SKM-1 treated with dmso at 0.1 percent for 144 hours (cell line): ENCODE measurements around the gene LOXL1.

ENCODE experiments used
- DNase-seq: peaks from one replicate; lab custom pipeline; 2025; ENCODE audit not compliant: unreplicated experiment; lab: John Stamatoyannopoulos, UW

Gene LOXL1

DNA sequence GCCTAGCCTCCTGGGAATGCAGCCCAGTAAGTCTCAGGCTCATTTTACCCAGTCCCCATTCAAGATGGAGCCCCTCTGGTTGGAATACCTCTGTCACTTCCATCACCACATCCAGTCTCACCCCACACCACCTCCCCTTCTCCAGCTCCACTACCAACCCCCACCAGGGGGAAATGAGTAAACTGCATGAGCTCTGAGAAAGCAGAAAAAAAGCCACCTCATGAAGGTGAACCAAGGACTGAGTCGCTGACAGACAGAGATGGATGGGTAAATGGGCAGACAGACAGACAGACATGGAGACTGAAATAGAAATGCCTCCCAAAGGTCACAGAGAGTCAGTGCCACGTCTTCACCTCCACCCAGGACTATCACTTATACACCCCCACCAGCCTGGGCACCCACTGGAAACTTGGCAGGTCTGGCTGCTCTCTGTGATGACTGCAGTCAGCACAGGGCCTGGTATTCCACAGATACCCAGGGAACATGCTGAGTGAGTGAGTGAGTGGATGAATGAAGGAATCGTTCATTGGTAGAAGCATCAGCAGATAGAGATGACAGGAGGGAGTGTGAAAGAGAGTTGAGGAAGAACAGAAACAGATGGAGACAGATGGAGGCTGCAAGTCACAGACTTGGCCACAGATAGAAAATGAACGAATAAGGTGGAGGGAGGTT, 4.9 kb upstream of the LOXL1 start:
- DNase-seq: no peak

DNA sequence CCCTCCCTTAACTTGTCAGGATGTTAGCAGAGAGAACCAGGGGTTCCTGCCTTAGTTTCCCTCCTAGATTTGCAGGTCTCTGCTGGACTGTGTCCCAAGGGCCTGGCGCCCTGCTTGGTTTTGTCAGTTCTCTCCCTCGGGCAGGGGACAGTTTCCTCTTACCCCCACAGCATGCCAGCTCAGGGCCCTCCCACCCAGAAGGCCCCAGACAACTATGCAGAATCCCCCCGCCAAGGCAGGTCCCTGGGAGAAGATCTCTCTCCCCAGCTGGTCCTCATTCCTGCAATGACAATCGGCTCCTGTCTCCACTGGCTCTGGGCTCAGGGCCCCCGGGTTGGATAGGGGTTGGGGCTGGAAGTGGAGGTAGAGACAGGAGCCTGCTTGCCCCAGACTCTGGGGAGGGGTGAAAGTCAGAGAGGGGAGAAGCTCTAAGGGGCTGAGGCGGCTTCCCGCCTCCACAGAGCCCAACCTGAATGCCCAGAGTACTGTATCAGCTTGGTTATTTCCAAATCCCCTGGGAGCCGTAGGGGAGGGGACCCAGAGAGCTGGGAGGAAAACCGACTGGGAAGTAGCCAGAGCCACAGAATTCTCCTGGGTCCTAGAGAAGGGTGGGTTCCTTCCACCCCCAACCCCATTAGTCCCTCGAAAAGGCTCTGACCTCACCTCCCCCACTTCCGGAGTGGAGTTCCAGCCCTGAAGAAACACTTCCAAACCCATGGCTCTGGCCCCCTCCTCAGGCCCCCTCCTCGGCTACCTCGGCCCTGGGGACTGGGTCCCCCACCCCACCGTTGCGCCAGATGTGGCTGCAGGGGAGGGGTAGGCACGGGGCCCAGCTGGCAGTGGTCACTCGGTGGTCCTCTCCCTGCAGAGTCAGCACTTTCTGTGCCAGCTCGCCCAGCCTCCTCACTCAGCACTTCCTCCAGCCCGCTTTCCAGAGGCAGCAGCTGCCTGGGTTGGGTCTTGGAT, 3.8 kb upstream of the LOXL1 start:
- no peak for DNase-seq

DNA sequence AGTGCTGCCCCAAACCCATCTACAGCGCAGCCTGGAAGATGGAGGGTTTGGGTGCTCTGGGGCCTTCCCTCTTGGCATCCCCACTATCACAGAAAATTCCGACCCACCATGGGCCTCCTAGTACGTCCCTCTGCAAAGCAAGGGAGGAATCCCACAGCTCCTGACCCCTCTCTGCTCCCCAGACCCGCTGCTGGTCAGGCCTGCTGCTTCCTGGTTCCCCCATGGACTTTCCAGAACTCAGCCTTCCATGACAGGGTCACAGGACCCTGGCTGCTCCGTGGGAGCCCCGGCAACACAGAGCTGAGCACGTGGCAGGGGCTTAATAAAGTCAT, 3.1 kb upstream of the LOXL1 start:
- DNase-seq: no peak

DNA sequence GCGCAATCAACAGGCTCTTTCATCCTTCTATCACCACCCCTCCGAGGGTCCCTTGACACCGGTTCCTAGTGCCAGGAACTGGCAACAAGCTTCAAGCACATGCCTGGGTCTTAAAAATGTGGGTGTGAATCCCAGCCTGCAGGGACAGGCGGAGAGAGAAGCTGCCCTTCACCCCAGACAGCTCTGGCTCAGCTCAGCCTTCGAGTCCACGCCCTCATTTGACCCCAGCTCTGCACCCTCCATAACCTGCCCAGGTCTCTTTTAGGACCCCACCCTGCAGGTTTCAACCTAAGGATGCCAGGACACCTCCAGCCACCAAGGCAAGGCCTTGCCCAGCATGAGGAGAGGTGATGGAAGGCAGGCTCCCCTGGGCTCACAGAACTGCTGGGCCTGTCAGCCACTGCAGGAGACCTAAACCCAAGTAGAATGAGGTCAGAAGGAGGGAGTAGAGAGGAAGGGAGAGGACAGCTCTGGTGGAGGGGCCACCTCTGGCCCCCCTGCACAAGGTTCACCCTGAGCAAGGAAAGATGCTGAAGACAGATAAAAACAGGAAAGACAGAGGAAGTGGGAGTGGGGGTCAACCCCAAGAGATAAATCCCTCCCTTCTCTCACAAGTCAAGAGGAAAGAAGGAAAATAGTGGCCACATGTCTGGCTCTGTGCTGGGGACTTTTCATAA, 2.6 kb upstream of the LOXL1 start:
- no peak for DNase-seq

DNA sequence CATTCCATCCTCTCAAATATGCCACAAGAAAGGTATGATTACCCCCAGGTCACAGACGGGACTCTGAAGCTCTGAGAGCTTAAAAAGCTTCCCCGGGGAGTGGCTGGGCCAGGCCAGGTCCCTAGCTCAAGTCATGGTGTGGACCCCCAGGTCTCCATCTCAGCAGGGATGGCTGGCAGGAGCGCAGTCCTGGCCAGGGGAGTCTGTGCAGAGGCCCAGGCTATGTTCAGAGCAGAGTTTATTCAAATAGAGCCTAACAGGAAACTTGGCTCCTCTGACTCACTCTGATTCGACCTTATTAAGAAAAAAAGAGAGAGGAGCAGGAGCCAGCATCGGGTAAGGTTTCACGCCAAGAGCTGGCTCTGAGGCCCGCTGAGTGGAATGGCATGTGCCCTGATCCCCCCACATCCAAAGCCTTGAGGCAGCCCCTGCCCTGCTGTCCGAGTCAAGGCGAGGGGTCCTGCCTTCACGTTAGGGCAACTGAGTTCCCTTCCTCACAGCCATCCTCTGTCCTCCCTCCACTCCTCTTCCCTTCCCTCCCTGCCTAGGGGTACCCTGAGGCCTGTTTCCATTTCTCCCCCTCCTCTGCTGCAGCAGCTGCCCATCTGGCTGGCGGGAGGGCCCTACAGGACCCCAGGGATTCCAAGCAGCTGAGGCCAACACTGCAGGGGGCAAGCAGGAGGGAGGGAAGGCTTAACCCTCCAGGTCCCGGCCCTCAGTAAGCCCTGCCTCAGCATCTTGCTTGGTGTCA, 1.9 kb upstream of the LOXL1 start:
- no peak for DNase-seq

DNA sequence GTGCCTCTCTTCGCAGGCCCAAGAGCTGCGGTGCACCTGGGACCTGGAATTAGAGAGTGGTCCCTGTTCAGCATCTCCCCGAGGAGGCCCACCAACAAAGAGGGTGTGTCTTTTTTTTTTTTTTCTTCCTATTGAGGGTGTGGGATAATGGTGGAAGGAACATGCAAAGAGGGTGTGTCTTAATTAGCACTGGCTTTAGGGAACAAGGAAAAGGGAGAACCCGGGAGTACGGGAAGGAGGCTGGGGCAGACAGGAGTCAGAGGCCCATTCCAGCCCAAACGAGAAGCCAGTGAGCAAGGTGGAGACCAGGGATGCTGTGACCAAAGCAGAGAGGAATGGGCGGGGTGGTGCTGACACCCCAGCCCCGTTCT, 429 bp upstream of the LOXL1 start:
- DNase-seq: no peak

DNA sequence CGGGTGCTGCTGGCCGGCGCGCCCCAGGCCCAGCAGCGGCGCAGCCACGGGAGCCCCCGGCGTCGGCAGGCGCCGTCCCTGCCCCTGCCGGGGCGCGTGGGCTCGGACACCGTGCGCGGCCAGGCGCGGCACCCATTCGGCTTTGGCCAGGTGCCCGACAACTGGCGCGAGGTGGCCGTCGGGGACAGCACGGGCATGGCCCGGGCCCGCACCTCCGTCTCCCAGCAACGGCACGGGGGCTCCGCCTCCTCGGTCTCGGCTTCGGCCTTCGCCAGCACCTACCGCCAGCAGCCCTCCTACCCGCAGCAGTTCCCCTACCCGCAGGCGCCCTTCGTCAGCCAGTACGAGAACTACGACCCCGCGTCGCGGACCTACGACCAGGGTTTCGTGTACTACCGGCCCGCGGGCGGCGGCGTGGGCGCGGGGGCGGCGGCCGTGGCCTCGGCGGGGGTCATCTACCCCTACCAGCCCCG, 777 bp downstream of the LOXL1 start:
- DNase-seq: peak; percentile 7

DNA sequence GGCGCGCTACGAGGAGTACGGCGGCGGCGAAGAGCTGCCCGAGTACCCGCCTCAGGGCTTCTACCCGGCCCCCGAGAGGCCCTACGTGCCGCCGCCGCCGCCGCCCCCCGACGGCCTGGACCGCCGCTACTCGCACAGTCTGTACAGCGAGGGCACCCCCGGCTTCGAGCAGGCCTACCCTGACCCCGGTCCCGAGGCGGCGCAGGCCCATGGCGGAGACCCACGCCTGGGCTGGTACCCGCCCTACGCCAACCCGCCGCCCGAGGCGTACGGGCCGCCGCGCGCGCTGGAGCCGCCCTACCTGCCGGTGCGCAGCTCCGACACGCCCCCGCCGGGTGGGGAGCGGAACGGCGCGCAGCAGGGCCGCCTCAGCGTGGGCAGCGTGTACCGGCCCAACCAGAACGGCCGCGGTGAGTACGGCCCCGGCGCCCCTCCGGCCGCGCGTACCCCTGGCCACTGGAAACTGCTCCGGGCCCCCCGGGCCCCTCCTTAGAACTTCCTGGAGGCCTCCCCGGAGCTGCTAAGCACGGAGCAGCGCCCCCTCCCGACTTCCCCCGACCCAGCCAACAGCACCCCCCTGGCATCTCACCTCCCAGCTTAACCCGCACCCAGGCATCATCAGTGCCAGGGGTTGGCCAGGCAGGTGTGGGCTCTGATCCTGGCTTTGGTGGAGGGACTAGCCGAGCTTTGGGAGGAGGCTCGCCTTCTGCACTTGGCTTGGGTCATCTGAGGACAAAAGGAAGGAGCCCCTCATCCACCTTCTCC, 1.4 kb downstream of the LOXL1 start:
- peak; percentile 64 for DNase-seq

DNA sequence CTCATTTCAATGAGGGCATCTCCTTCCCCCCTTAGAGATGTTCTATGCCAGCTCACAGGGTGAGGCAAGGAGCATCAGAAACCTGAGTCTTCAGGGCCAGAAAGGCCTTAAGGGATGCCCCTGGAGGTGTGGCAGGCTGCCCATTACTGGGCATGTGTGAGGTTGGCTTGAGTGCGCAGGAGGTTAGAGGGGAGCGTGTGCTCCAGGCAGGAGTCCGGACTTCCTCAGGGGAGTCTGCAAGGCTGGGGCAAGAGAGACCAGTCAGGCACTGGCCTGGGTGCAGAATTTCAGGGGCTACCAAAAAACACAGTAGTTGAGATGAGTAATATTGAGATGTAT, 1.9 kb downstream of the LOXL1 start:
- no peak for DNase-seq

DNA sequence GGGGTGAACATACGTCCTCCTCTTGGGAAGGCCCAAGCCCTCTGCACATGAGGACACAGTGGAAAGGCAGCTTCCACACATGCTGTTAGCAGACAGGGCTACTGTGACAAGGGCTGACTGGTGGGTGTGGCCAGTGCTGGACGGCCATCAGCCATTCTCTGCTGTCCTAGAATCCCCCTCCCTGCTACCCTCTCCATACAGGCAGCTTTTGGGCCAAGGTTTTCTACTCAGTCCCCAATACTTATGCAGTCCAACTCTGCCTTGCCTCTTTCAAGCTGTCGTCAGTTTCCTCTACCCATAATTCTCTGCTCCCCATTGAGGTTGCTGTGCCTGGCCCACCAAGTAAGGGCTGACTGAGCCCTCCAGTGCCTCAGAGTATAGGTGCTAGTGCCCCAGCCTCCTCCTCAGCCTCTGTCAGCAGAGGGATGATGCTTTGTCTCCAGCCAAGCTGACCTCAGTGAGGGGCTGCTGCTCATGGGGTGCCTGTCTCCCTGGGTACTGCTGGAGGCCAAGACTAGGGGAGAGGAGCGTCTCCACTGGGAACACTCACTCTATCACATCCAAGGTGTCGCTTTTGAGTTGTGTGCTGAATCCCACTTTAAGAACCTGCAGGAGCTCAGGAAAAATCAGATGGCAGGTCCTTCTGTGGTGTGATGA, 2.8 kb downstream of the LOXL1 start:
- DNase-seq: no peak

DNA sequence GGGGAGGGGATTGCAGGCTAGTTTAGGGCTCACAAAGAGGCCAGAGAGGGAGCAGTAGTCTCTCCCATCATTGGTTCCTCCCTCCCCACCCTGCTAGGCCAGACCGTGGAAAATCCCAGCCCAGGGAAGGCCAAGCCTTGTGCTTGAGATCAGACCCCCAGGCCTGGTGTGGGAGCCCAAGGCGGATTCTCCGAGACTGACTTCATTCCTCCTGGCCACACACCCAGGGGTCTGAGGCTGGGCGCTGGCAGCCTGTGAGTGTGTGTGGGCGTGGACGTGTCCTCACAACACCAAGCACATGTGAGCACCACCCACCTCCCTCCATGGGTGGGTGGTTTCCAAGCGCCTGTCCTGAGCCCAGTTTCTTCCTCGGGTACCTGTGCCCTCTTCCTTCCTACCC, 4.1 kb downstream of the LOXL1 start:
- no peak for DNase-seq

DNA sequence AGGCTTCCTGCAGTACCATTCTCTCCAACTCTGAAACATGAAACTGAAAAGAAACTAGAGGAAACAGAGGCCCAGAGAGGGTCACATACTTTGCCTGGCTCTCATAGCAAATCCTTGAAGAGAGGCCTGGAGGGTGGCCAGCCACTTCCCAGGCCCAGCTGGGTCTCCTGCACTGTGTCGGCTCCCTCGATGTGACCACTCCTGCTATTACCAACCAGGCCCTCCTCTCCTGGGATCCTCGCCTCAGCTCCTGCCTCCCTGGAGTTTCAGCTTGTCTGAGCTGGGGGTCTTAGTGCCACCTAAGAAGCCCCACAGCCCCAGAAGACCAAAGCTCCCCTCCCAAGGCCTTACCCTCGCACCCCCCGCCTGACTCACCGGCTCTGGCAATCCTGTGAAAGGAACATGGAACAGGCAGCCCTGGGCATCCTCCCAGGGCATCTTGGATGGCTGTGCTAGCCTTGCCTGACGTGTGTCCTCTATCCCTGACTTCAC, 4.6 kb downstream of the LOXL1 start:
- DNase-seq: no peak

DNA sequence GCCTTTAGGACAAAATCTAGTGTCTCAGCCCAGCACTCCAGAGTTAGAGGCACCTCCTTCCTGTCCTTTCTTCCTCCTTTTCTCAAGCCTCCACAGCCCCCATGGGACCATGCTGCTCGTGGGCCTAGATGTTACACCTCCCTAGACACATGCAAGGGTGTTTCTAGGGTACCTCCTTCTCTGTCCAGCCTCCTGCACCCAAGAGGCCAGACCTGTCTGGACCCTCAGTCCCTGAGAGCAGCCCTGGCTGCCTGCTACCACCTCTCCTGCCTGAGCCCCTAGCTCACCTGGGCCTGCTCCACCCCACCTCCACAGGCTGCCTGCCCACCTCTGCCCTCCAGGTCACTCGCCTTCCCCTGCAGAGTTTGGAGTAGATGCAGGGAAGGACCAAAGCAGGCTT, 5.2 kb downstream of the LOXL1 start:
- no peak for DNase-seq

DNA sequence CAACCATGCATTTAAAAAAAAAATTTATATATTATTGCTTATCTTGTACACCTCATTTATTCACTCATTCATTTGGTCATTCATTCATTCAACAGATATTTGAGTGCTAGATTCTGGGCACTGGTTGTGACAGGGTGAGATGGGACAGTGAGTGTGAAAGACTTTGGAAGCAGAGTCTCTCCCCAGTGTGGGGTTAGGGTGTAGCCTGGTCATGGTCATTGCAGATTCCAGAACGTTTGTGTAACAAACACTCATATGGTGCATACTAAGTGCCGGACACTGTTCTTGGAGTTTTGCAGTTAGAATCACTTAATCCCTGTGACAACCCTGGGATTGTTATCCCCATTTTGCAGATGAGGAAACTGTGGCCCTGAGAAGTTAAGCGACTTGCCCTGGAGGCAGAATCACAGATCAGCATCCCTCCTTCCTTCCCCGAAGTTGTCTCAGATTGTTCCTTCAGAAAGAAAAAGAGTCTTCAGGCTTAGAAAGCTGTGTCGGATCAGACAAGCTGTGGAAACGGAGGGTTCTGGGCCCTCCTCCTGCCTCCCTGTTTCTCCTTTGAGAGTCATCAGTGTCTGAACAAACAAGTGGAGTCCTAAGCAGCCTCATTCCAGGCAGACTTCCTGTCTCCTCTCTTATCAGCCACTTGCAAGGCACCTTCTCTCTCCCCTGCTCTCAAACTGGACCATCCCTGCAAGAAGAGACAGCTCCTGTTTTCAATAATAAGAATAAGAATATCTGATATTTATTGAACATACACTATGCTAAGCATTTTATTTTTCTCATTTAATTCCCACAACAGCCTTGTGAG, 6.3 kb downstream of the LOXL1 start:
- no peak for DNase-seq

DNA sequence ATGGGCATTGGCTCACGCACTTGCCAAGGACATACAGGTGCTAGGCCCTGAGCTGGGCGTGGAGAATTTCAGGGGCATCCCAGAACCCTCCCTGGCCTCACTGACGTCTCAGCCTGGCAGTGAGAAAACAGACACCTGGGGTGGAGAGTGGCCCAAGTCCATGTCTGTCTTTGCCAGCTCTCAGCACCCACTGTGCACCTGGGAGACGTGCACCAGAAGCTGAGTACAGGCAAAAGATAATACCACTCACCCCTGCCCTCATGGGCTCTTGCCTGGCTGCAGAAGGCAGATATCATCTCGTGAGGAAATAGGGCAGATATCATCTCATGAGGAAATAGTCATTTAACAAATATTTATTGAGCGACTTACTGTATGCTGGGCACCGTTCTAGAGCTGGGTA, 8.0 kb downstream of the LOXL1 start:
- no peak for DNase-seq

DNA sequence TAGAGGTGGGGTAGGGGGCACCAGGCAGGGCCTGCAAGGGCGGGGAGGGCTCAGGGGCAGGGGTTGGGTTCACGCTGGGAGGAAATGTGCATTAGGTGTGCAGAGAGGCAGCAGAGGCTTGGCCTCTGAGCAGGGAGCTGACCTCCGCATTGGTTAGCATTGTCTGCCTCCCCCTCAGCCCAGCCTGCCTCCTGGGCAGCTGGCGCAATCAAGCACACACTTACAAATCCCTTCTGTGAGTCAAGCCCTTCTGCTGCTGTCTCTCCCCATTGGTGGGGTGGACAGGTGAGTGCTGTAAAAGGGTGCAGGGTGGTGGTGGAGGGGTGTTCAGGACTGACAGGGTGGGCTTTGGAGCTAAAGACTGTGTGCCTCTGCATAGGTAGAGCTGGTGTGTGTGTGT, 9.3 kb downstream of the LOXL1 start:
- DNase-seq: peak; percentile 18

DNA sequence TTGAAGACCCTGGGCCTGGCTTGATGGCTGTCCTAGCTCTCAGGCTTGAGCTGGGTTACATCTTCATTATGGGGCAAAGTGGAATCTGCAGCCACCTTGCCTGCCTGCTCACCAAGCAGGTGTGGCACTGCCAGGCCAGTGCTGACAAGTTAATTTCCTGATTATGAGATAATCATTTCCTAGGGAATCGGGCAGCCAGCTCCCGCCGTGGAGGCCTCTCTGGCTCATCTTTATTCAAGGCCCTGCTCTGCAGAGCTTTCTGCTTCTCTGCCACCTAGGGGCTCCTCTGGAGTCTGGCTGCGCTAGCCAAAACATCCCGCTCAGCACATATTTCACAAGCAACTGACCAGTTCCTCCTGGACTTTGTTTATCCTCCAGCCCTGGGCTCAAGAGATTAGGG, 9.9 kb downstream of the LOXL1 start:
- DNase-seq: no peak

DNA sequence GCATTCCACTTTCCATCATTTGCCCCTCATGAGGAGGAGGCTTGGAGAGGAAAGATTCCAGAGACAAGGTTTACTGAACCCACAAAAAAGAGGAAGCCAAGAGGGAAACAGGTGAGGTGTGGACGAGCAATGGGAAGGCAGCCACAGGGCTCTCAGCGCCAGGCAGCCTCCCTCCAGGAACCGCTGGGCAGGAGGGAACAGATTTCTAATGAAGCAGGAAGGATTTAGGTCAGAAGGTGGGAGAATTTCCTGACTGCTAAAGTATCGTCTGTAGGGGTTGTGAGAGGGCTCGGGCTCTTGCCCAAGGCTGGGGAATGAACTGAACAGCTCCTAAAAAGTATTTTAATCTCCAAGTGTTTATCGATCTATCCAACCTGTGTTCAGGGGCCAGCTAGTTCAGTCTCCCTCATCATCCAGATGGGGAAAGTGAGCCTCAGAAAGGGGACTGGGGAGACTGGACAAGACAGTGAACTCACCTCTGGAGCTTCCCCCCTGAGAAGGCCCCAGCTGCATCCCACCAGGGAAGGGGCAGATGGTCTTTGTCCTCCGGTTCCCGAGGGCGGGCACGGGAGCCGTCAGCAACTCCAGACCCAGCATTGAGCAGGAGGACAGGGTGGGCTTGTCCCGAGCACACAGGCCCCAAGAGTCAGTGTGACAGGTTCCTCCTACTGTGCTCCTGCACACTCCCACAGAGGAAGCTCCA, 10.5 kb downstream of the LOXL1 start:
- DNase-seq: no peak

DNA sequence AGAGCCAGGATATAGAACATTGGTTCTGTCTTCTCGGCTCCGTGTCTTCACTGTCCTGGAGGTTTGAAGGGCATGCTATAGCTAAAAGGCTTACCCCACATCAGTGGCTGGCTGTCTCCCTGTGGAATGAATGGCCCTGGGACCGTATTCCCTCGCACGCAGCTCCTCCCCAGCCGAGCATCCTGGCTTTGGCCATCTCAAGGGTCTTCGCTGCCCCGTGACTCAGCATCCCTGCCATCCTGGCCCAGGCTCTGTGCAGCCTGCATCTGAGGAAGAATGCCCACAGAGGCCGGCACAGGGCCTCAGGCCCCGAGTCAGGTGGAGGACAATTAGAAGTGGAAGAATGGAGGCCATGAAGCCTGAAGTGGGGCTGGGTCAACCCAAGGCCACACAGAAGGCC, 11.0 kb downstream of the LOXL1 start:
- DNase-seq: no peak
